Ramos (cell line): Measurements from ENCODE around the gene OGDH.
"Not testable (repeated sequence)": the region's sequence is repeated elsewhere in the genome, so short reads cannot be mapped to it uniquely, and the experiment has no call there.

Experiments
- in situ Hi-C: fragments of 300-500 bp; cut with MboI; formaldehyde crosslinking; loops from one replicate; pipeline ENCODE4 v1.14.3; 2022; ENCODE audit warnings: low sequenced_read_pairs; ENCODE audit not compliant: unreplicated experiment

OGDH gene

DNA sequence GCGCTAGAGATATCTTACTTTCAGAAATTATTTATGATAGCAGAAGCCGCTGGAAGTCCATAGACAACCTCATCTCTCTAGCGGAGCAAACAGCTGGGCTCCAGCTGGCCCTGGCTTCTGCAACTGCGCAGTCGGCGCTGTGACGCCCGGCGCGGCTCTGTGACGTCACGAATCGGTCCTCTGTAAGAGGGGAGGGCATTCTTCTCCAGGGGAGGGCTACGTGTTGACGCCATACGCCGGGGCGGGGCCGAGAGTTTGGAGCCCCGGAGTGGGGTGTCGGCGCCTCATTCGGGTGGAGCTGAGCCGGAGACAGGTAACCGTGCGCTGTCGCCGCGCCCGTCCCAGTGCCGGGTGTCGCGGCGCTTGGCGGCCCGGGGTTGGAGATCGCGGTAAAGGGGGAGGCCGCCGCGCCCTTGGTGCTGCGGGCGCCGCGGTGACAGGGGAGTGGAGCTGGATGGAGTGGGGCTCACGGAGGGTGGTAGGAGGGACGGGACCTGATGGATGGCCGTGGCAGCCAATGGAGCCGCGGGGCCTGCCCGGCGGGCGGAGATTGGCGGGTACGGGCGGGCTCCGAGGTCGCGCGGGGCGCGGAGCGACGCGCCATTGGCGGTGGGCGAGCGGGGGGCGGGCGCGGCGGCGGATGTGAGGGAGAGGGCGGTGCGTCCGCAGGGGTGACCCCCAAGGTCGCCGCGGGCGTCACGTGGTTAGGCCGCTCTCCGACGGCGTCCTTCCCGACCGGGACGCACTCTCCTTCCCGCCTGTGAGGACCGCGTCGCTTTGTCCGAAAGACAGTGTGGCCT is at the start of gene OGDH:
OGDH (plus strand) TSS at position 287 of the 800 bp plus-strand sequence. CDS start 17,717 bp downstream, outside the sequence.
- in situ Hi-C loops: no loop called here

- in situ Hi-C loops: no loop called here
These were observed 48.9 kb upstream of the OGDH start for GRCh38 chr7:44557485-44557884.

GRCh38 chr7:44559485-44559884 is 46.9 kb upstream of the OGDH start:
- in situ Hi-C loops: no loop called here

DNA sequence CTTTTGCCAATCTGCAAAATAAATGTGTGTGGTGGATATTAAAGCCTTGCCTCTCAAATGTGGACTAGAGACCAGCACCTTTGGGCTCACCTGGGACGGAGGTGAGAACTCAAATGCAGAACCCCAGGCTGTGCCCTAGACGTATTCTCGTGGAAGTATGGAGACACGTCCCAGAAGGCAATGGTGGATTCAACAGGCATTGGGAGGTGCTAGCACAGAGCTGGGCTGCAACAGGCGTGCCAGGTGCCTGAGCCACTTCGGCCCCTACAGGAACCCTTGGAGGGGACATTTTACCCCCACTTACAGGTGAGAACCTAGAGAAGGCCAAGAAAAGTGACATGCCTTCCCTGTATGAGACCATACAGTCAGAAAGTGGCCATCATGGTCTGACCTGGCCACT is 44.9 kb upstream of the OGDH start:
- in situ Hi-C loops: no loop called here

GRCh38 chr7:44561962-44562621 is 44.3 kb upstream of the OGDH start:
- in situ Hi-C loops: no loop called here

GRCh38 chr7:44562622-44562962 is 43.8 kb upstream of the OGDH start:
- in situ Hi-C loops: not testable (repeated sequence)

DNA sequence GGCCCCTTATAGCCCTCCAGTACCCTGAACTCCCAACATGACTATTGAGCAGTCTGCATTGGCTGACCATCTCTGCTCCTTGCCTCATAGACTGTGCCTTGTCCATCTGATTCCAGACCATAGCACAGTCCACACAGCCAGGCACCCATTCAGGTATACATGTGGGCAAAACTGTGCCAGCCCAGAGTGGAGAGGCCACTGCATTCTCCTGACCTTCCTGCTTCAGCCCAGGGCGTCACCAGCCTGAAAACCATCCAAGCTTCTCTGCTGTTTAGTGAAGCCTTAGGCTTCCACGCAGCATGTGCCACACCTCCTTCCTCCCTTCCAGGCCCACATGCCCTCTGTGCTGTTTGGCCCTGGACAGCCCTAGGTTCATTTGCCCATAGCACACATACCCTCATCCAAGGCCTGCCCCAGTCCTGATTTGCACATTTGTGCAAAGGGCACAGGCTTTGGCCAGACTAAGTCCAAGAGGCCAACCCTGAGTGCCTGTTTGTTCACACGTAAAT is 43.2 kb upstream of the OGDH start:
- in situ Hi-C loops: no loop called here

DNA sequence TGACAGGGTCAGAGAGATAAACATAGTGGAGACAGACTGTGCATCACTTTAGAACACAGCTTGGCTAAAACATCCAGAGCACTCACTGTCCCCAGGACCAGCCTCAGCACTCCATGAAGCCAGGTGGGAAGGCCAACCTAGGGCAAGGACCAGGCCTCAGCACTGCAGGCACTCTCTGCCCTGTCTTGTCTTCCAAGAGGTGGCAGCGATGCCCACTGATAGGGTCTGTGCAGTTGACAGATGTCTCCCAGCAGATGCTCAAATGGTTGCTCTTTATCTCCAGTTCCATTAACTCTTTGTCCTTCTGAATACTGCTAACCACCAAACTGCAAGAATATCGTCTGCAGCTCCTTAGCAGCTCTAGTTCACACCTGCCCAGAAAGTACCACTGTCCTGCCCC is 41.8 kb upstream of the OGDH start:
- in situ Hi-C loops: no loop called here

DNA sequence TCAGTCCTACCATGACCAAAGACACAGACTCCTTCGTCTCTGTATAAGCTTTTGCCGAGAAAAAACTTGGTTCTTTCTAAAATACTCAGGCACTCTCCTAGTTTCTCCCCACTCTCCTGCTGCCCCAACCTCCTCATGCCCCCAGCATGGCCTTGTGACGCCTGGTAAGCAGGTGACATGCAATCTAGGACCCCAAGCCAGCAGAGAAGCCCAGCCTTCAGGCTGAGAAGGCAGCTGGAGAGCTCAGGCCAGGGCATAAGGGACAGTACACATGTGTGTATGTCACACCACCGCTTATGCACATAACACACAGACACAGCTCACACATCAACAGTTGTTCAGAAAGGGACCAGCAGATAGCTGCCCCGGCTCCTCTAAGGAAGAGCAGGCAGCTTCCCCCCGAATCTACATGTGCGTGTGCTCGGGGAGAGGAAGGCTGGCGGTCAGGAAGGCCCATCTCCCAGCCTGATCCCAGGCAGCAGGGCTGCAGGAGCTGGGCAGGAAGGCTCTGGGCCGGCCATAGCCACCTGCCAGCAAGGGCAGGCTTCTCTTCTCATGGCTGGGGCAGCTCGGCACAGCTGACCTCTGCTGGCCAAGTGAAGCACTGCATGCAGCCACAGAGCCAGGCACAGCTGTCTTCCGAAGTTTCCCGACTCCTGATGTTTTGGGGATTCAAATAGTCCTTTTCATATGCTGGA is 41.2 kb upstream of the OGDH start:
- in situ Hi-C loops: no loop called here

- in situ Hi-C loops: no loop called here
These were observed 40.5 kb upstream of the OGDH start for GRCh38 chr7:44565795-44566559.

DNA sequence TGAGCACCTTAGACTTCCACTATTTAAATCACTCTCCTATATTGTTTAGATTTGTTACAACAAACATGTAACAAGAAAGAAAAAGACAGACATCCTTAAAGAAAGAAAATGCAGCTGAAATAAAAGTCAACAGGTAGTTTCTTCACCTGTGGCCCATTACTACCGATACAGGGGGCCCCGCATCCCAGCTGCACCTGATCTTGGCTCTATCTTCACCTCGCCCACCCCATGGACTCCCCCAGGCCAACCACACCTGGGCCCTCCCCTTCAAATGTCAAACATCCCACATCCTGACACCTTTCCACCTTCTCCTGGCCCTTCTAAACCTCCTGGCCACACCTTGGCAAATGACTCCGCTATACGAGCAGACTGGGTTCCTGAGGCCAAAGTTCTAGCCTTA is 39.7 kb upstream of the OGDH start:
- in situ Hi-C loops: no loop called here

- in situ Hi-C loops: no loop called here
These were observed 38.5 kb upstream of the OGDH start for GRCh38 chr7:44567884-44568283.

GRCh38 chr7:44568771-44569560 is 37.5 kb upstream of the OGDH start:
- in situ Hi-C loops: no loop called here

DNA sequence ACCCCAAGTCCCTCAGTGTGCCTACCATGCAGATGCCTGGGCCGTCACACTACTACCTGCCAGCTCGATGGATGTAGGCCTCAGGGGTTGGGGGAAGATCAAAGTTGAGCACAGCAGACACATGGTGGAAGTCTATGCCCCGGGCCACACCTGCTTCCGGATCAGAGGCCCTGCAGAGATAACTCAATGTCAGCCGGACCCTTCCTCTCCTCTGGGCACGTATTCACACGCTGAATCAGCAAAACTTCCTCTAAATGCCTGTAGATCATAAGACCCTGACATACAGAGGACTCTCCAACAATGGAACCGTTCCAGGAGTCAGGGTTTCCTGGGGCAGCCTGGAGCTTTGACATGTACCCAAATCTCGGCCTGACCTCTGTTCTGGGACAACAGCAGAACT is 36.5 kb upstream of the OGDH start:
- in situ Hi-C loops: no loop called here

- in situ Hi-C loops: no loop called here
These were observed 33.7 kb upstream of the OGDH start for GRCh38 chr7:44572771-44573170.

GRCh38 chr7:44573464-44574286 is 32.8 kb upstream of the OGDH start, which contains the start of gene DDX56:
TSS of gene DDX56 (minus strand) at chr7:44573908. CDS start at chr7:44573895, 13 bp downstream.
- in situ Hi-C loops: no loop called here

DNA sequence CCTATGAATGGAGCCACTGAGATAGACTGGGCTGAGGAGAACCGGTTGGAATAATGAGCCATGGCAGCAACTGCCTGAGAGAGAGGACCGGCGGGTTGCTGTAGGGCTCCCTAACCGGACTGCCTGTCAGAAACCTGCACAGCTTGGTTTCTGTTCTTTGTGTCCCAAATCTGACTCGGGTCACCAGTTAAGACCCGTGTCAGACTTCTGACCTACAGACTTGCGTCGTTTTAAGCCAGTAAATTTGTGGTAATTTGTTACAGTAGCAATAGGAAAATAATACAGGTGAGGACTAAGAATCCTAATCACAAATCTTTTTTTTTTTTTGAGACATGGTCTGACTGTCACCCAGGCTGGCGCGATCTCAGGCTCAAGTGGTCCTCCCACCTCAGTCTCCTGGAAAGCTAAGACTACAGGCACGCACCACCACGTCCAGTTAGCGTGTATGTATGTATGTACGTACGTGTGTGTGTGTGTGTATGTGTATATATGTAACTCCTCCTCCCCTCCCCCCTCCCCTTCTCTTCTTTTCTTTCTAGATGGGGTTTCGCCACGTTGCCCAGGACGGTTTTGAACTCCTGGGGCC is 32.0 kb upstream of the OGDH start:
- in situ Hi-C loops: no loop called here

DNA sequence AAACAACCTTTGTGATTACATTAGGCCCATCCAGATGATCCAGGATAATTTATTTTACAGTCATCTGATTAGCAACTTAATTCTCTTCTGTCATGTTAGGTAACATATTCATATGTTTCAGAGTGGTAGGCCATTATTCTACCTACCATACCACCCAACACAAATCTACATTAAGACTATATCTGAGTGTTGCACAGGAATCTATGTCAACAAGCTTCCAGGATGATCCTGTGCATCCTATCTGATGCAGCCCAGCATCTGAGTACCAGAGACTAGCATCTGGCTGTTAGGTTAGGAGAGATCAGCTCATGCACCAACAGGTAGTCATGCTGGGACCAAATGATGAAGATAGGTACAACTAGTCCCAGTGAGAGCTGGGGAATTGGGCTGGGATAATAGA is 31.4 kb upstream of the OGDH start:
- in situ Hi-C loops: no loop called here
